ENCODE measurements around the gene TNFRSF18.
"Not testable (repeated sequence)": the region's sequence is repeated elsewhere in the genome, so short reads cannot be mapped to it uniquely, and the experiment has no call there.

Gene TNFRSF18

GRCh38 chr1:1206376-1206965 lies at the start of gene TNFRSF18:
TNFRSF18 (minus strand) TSS chr1:1206592; CDS start chr1:1206571, 21 bp downstream.
- DNase-seq, result peak; percentile 39

GRCh38 chr1:1255611-1256010 lies 49.2 kb upstream of the TNFRSF18 start:
- DNase-seq, result no peak

- no peak for DNase-seq
These were observed 48.7 kb upstream of the TNFRSF18 start for GRCh38 chr1:1255078-1255477.

- no peak for DNase-seq
These were observed 48.2 kb upstream of the TNFRSF18 start for GRCh38 chr1:1254667-1254998.

GRCh38 chr1:1253972-1254666 lies 47.7 kb upstream of the TNFRSF18 start:
- DNase-seq, result no peak

- DNase-seq, result no peak
These were observed 46.9 kb upstream of the TNFRSF18 start for GRCh38 chr1:1253314-1253713.

GRCh38 chr1:1250786-1251284 lies 44.4 kb upstream of the TNFRSF18 start:
- DNase-seq, result no peak

GRCh38 chr1:1248009-1248913 lies 41.9 kb upstream of the TNFRSF18 start:
- not testable (repeated sequence) for DNase-seq

GRCh38 chr1:1247341-1247913 lies 41.0 kb upstream of the TNFRSF18 start:
- DNase-seq, result no peak

- no peak for DNase-seq
These were observed 40.4 kb upstream of the TNFRSF18 start, which contains the start of gene C1QTNF12 for GRCh38 chr1:1246577-1247340. C1QTNF12 (minus strand) TSS chr1:1246722; CDS start chr1:1246690, 32 bp downstream.

- DNase-seq, result no peak
These were observed 39.6 kb upstream of the TNFRSF18 start for GRCh38 chr1:1245817-1246576.

GRCh38 chr1:1245178-1245816 lies 38.9 kb upstream of the TNFRSF18 start:
- no peak for DNase-seq

GRCh38 chr1:1244192-1244811 lies 37.9 kb upstream of the TNFRSF18 start:
- no peak for DNase-seq

GRCh38 chr1:1243807-1244191 lies 37.4 kb upstream of the TNFRSF18 start:
- no peak for DNase-seq

GRCh38 chr1:1243266-1243660 lies 36.9 kb upstream of the TNFRSF18 start:
- DNase-seq, result no peak

GRCh38 chr1:1242461-1243265 lies 36.3 kb upstream of the TNFRSF18 start:
- no peak for DNase-seq

GRCh38 chr1:1241588-1242219 lies 35.3 kb upstream of the TNFRSF18 start:
- DNase-seq, result no peak

GRCh38 chr1:1240822-1241587 lies 34.6 kb upstream of the TNFRSF18 start:
- DNase-seq, result no peak
